A549 (cell line): Measurements from ENCODE around the gene SRPK2. TPM values are rescaled to one million over a fixed set of nuclear protein-coding genes. Genes with fewer than 3 reads are reported as not detected.

Experiments
- ATAC-seq, 2 experiments: fragments of 200-7000 bp in 1 of 2; fragments of >200 bp in 1 of 2; cut with Nextera tagmentation in 1 of 2; cut with Tn5 transposase in 1 of 2; 3 replicates each; pipeline versions ENCODE4 v1.8.0 to v1.9.1; 2018 to 2020; ENCODE audit warnings: mild to moderate bottlenecking in 1 of 2, moderate library complexity in 1 of 2
- CTCF ChIA-PET: fragments of 300-600 bp; sonication (Branson Sonifier 250); formaldehyde crosslinking; extraction: SDS; loops from one replicate; lab custom pipeline; 2021; ENCODE audit warnings: antibody characterized with exemption, inconsistent platforms; lab: Yijun Ruan, JAX
- POLR2A ChIA-PET: fragments of 350-600 bp; formaldehyde crosslinking; extraction: SDS; loops from one replicate; lab custom pipeline; 2021; ENCODE audit warnings: antibody characterized with exemption, inconsistent platforms; lab: Yijun Ruan, JAX
- DNase-seq, 2 experiments: peaks; one replicate each; pipeline versions ENCODE4 v3.0.0 to v3.0.0-alpha.2; 2011 to 2016; ENCODE audit warnings: low read depth in 1 of 2, low spot score in 1 of 2
- FAIRE-seq: peaks from 2 replicates; lab custom pipeline; 2011; peaks lifted over from hg19 to GRCh38; lab: Jason Lieb, UNC
- H3K27ac ChIP-seq, 2 experiments: fragments of >200 bp; sonication (Bioruptor Twin); formaldehyde crosslinking; 3 replicates each; pipeline ENCODE4 v1.5.1; 2016 to 2017
- H3K4me1 ChIP-seq: fragments of >200 bp; sonication (Bioruptor Twin); formaldehyde crosslinking; 3 replicates; pipeline ENCODE4 v1.6.1; 2016
- H3K4me2 ChIP-seq: fragments of >200 bp; sonication (Bioruptor Twin); formaldehyde crosslinking; 3 replicates; pipeline ENCODE4 v1.6.1; 2016
- H3K4me3 ChIP-seq: fragments of >200 bp; sonication (Bioruptor Twin); formaldehyde crosslinking; 3 replicates; pipeline ENCODE4 v1.5.1; 2016
- H3K9me3 ChIP-seq: fragments of >200 bp; sonication (Bioruptor Twin); formaldehyde crosslinking; 3 replicates; pipeline ENCODE4 v1.6.1; 2016
- CBX2 ChIP-seq: fragments of 200-600 bp; sonication (generic); IDR thresholded peaks from 2 replicates; pipeline ENCODE4 v1.6.1; 2016; ENCODE audit warnings: low read depth, mild to moderate bottlenecking, borderline replicate concordance
- CEBPB ChIP-seq, 2 experiments: fragments of >200 bp in 1 of 2; sonication (Bioruptor Twin) in 1 of 2; formaldehyde crosslinking in 1 of 2; IDR thresholded peaks; 2 replicates each; pipeline ENCODE4 v1.6.1; 2012 to 2016
- CHD4 ChIP-seq: fragments of 200-600 bp; sonication (generic); IDR thresholded peaks from 2 replicates; pipeline ENCODE4 v1.6.1; 2016; ENCODE audit warnings: antibody characterized with exemption, mild to moderate bottlenecking, borderline replicate concordance
- EHF ChIP-seq: fragments of 250-450 bp; sonication (Bioruptor Pico); IDR thresholded peaks from 2 replicates; pipeline ENCODE4 v1.5.0; 2020; ENCODE audit warnings: mild to moderate bottlenecking
- EHMT2 ChIP-seq: fragments of 200-600 bp; sonication (generic); IDR thresholded peaks from 2 replicates; pipeline ENCODE4 v1.6.1; 2016; ENCODE audit warnings: antibody characterized with exemption, low read depth, mild to moderate bottlenecking, moderate library complexity
- EP300 ChIP-seq, 2 experiments: fragments of >200 bp; sonication (Bioruptor Twin); formaldehyde crosslinking; IDR thresholded peaks; 2 replicates in 1 of 2; 3 replicates in 1 of 2; pipeline ENCODE4 v1.6.1; 2016 to 2017
- FOSL2 ChIP-seq, 2 experiments: fragments of 450-650 bp in 1 of 2; fragments of >200 bp in 1 of 2; sonication (Bioruptor Twin) in 1 of 2; formaldehyde crosslinking; IDR thresholded peaks; 2 replicates each; pipeline versions ENCODE4 v1.5.0 to v1.6.1; 2016 to 2020; ENCODE audit warnings: mild to moderate bottlenecking in 1 of 2, moderate library complexity in 1 of 2
- FOXS1 ChIP-seq: fragments of 250-450 bp; sonication (Bioruptor Pico); IDR thresholded peaks from 2 replicates; pipeline ENCODE4 v1.5.0; 2020; ENCODE audit warnings: mild to moderate bottlenecking, moderate library complexity
- HDAC2 ChIP-seq: fragments of 200-600 bp; sonication (generic); IDR thresholded peaks from 2 replicates; pipeline ENCODE4 v1.6.1; 2016
- HOXB13 ChIP-seq: fragments of 250-450 bp; sonication (Bioruptor Pico); IDR thresholded peaks from 2 replicates; pipeline ENCODE4 v1.5.0; 2020; ENCODE audit warnings: low read depth, mild to moderate bottlenecking, moderate library complexity
- JUNB ChIP-seq: fragments of >200 bp; sonication (Bioruptor Twin); formaldehyde crosslinking; IDR thresholded peaks from 2 replicates; pipeline ENCODE4 v1.6.1; 2016
- KDM5A ChIP-seq: fragments of 200-600 bp; sonication (generic); IDR thresholded peaks from 2 replicates; pipeline ENCODE4 v1.6.1; 2016; ENCODE audit warnings: antibody characterized with exemption, mild to moderate bottlenecking
- NR3C1 ChIP-seq: fragments of >200 bp; sonication (Bioruptor Twin); formaldehyde crosslinking; IDR thresholded peaks from 3 replicates; pipeline ENCODE4 v1.6.1; 2017
- POLR2A ChIP-seq: IDR thresholded peaks from 2 replicates; pipeline ENCODE4 v1.6.1; 2012; ENCODE audit warnings: mild to moderate bottlenecking, low read length
- RAD21 ChIP-seq, 2 experiments: fragments of >200 bp in 1 of 2; sonication (Bioruptor Twin) in 1 of 2; formaldehyde crosslinking in 1 of 2; IDR thresholded peaks in 1 of 2; conservative IDR thresholded peaks in 1 of 2; 2 replicates in 1 of 2; 3 replicates in 1 of 2; pipeline ENCODE4 v1.6.1; 2012 to 2018; ENCODE audit warnings: inconsistent platforms in 1 of 2
- RFX5 ChIP-seq: fragments of 450-650 bp; IDR thresholded peaks from 2 replicates; pipeline ENCODE4 v1.7.1; 2014; ENCODE audit warnings: antibody characterized with exemption, mild to moderate bottlenecking, moderate library complexity
- RNF2 ChIP-seq: fragments of 200-600 bp; sonication (generic); IDR thresholded peaks from 2 replicates; pipeline ENCODE4 v1.6.1; 2016; ENCODE audit warnings: low read depth, mild to moderate bottlenecking, antibody characterized with exemption, moderate library complexity, borderline replicate concordance
- TP53 ChIP-seq: fragments of 250-450 bp; sonication (Bioruptor Pico); IDR thresholded peaks from 2 replicates; pipeline ENCODE4 v1.5.0; 2021; ENCODE audit warnings: mild to moderate bottlenecking, moderate library complexity
- ZSCAN20 ChIP-seq: fragments of 250-450 bp; sonication (Bioruptor Pico); IDR thresholded peaks from 2 replicates; pipeline ENCODE4 v1.8.0; 2022; ENCODE audit warnings: mild to moderate bottlenecking, moderate library complexity
- WGBS: methylation state at CpG from one replicate; pipeline ENCODE4 v1.1.6; 2017; ENCODE audit errors: missing lambda C conversion rate; 5-methylcytosine and 5-hydroxymethylcytosine counted together
- polyA plus RNA-seq, 4 experiments: library from polyadenylated mRNA; depleted of rRNA in 3 of 4; stranded (reverse); fragments of >200 nt; fragmentation: RNase III in 1 of 4; extraction: RNeasy Plus Mini Kit Qiagen cat#74134 plus additional on column Dnase treatment in 1 of 4; gene quantifications; 2 replicates in 3 of 4; 3 replicates in 1 of 4; pipeline ENCODE4 v1.2.3, GENCODE V29; 2011 to 2017
- TF ChIP-seq, protein P1 (sequence below): fragments of 250-450 bp; sonication (Bioruptor Pico); IDR thresholded peaks from 2 replicates; pipeline ENCODE4 v1.5.0; 2020; ENCODE audit warnings: low read depth, mild to moderate bottlenecking, moderate library complexity
- TF ChIP-seq, protein P2 (sequence below): fragments of >200 bp; sonication (Bioruptor Twin); formaldehyde crosslinking; IDR thresholded peaks from 3 replicates; pipeline ENCODE4 v1.5.1; 2016
- TF ChIP-seq, protein P3 (sequence below): fragments of 150-350 bp; IDR thresholded peaks from 2 replicates; pipeline ENCODE4 v1.6.1; 2014; ENCODE audit warnings: low read depth, mild to moderate bottlenecking, low read length
- TF ChIP-seq, protein P4 (sequence below): fragments of 250-450 bp; sonication (Bioruptor Pico); IDR thresholded peaks from 2 replicates; pipeline ENCODE4 v1.5.0; 2021; ENCODE audit warnings: mild to moderate bottlenecking, moderate library complexity, borderline replicate concordance
- TF ChIP-seq, protein P5 (sequence below): IDR thresholded peaks from 2 replicates; pipeline ENCODE4 v1.6.1; 2012

Gene SRPK2
- polyA plus RNA-seq, 2 of the 4 experiments (the other 2 are of a cell fraction): 23.0 to 30.9 TPM

DNA sequence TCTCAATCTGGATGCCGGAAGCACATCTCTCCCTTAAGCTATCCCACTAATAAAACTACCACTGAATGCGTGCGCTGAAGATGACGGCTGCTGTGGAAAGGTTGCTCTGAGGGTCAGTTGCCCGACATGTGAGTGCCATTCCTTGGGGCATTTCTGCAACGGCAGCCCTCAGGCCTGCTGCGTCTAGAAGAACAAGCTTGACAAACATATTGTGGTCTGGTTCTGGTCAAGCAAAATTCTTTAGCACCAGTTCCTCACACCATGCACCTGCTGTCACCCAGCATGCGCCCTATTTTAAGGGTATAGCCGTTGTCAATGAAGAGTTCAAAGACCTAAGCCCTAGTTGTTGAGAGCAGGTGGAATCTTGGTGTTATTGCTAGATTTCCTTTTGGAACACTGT is 184.2 kb downstream of the SRPK2 start:
- H3K4me3 ChIP-seq: no peak overlapping the region
- H3K9me3 ChIP-seq: no peaks in the 10 kb centered on the region
- FAIRE-seq (no peak), ATAC-seq (no peak), DNase-seq (no peak)
- 95% methylated on average over 9 of the region's 9 CpGs for WGBS
- H3K4me1 ChIP-seq: no peaks in the 10 kb centered on the region
- no peak for TF ChIP-seq RAD21 (conservative IDR thresholded peaks at IDR 0.05 in 1 of 2, IDR thresholded peaks at IDR 0.05 in 1 of 2)
- no peak overlapping the region for H3K27ac ChIP-seq
- ChIA-PET CTCF (interaction anchor here (1.4 kb wide), 1 partner anchor 36 kb away, joined by 4 read pairs; no protein-coding TSS in a partner anchor), POLR2A (no interaction called here)
- no peak overlapping the region for H3K4me2 ChIP-seq

DNA sequence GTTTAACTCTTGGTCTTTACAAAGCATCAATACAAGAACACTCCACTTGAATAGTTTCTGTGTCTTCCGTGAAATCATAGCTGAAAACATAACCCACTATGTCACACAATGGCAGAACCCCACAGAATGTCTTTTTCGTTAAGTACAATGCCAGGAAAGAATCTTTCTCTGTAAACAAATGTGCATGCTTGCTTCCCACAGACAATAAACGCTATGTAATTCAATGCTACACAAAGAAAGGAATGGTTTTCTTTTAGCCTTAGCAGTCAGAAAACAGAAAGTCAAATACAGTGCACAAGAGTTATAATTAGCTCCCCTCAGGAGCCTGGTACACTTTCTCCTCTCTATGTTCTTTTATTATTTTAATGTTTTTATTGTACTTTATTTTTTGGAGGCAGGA is 186.1 kb downstream of the SRPK2 start:
- H3K4me1 ChIP-seq: peaks cover 19% of the 10 kb centered on the region
- no peaks in the 10 kb centered on the region for H3K9me3 ChIP-seq
- no peak overlapping the region for H3K27ac ChIP-seq
- 83% methylated on average over 3 of the region's 3 CpGs for WGBS
- FAIRE-seq (no peak), ATAC-seq (no peak), DNase-seq (no peak)
- H3K4me2 ChIP-seq: no peak overlapping the region
- CTCF ChIA-PET: no interaction called here
- TF ChIP-seq KDM5A (no peak), NR3C1 (no peak), EHMT2 (no peak), EHF (no peak), FOSL2 (IDR thresholded peaks at IDR 0.05) (no peak), FOSL2 (CRISPR knock-in tag; IDR thresholded peaks at IDR 0.05) (no peak), CBX2 (no peak), EP300 (IDR thresholded peaks at IDR 0.05) (no peak), CHD4 (no peak)
- TF ChIP-seq, protein P1, sequence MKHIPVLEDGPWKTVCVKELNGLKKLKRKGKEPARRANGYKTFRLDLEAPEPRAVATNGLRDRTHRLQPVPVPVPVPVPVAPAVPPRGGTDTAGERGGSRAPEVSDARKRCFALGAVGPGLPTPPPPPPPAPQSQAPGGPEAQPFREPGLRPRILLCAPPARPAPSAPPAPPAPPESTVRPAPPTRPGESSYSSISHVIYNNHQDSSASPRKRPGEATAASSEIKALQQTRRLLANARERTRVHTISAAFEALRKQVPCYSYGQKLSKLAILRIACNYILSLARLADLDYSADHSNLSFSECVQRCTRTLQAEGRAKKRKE: no peak
- TF ChIP-seq, protein P2, sequence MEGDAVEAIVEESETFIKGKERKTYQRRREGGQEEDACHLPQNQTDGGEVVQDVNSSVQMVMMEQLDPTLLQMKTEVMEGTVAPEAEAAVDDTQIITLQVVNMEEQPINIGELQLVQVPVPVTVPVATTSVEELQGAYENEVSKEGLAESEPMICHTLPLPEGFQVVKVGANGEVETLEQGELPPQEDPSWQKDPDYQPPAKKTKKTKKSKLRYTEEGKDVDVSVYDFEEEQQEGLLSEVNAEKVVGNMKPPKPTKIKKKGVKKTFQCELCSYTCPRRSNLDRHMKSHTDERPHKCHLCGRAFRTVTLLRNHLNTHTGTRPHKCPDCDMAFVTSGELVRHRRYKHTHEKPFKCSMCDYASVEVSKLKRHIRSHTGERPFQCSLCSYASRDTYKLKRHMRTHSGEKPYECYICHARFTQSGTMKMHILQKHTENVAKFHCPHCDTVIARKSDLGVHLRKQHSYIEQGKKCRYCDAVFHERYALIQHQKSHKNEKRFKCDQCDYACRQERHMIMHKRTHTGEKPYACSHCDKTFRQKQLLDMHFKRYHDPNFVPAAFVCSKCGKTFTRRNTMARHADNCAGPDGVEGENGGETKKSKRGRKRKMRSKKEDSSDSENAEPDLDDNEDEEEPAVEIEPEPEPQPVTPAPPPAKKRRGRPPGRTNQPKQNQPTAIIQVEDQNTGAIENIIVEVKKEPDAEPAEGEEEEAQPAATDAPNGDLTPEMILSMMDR: no peak
- TF ChIP-seq, protein P3, sequence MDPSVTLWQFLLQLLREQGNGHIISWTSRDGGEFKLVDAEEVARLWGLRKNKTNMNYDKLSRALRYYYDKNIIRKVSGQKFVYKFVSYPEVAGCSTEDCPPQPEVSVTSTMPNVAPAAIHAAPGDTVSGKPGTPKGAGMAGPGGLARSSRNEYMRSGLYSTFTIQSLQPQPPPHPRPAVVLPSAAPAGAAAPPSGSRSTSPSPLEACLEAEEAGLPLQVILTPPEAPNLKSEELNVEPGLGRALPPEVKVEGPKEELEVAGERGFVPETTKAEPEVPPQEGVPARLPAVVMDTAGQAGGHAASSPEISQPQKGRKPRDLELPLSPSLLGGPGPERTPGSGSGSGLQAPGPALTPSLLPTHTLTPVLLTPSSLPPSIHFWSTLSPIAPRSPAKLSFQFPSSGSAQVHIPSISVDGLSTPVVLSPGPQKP: no peak
- TF ChIP-seq, protein P4, sequence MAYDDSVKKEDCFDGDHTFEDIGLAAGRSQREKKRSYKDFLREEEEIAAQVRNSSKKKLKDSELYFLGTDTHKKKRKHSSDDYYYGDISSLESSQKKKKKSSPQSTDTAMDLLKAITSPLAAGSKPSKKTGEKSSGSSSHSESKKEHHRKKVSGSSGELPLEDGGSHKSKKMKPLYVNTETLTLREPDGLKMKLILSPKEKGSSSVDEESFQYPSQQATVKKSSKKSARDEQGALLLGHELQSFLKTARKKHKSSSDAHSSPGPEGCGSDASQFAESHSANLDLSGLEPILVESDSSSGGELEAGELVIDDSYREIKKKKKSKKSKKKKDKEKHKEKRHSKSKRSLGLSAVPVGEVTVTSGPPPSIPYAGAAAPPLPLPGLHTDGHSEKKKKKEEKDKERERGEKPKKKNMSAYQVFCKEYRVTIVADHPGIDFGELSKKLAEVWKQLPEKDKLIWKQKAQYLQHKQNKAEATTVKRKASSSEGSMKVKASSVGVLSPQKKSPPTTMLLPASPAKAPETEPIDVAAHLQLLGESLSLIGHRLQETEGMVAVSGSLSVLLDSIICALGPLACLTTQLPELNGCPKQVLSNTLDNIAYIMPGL (CRISPR knock-in tag): no peak
- H3K4me3 ChIP-seq: no peak overlapping the region
- POLR2A ChIA-PET: no interaction called here

DNA sequence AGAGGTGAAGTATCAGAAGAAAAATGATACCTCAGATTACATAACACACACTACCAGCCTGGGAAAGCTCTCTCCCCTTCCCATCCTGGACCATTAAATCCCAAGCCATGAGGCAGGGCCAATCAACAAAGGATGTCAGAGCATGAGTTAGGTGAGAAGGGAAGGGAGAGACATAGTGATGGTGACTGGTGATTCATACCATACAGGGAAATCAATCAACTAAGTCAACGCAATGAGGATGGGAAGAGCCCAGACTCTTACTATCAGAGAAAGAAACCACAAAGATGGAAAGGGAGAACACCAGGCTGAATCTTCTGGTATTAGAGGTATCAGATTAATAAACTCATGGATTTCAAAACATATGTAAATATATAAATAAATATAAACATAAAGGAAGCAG is 189.3 kb downstream of the SRPK2 start:
- H3K27ac ChIP-seq: no peak overlapping the region
- H3K9me3 ChIP-seq: no peaks in the 10 kb centered on the region
- FAIRE-seq: no peak
- no peak overlapping the region for H3K4me2 ChIP-seq
- peaks cover 36% of the 10 kb centered on the region for H3K4me1 ChIP-seq
- no peak for DNase-seq
- H3K4me3 ChIP-seq: no peak overlapping the region
- ATAC-seq: no peak
- 72% methylated on average over 1 of the region's 1 CpG for WGBS
- CTCF ChIA-PET: no interaction called here
- POLR2A ChIA-PET: no interaction called here
- TF ChIP-seq RNF2 (no peak), FOSL2 (IDR thresholded peaks at IDR 0.05) (no peak), FOSL2 (CRISPR knock-in tag; IDR thresholded peaks at IDR 0.05) (no peak), ZSCAN20 (CRISPR knock-in tag) (no peak), TP53 (CRISPR knock-in tag) (no peak), NR3C1 (no peak), POLR2A (no peak), CEBPB (IDR thresholded peaks at IDR 0.05) (no peak), RFX5 (no peak), HDAC2 (no peak), HOXB13 (no peak), FOXS1 (CRISPR knock-in tag) (no peak), JUNB (no peak)
- TF ChIP-seq, protein P5, sequence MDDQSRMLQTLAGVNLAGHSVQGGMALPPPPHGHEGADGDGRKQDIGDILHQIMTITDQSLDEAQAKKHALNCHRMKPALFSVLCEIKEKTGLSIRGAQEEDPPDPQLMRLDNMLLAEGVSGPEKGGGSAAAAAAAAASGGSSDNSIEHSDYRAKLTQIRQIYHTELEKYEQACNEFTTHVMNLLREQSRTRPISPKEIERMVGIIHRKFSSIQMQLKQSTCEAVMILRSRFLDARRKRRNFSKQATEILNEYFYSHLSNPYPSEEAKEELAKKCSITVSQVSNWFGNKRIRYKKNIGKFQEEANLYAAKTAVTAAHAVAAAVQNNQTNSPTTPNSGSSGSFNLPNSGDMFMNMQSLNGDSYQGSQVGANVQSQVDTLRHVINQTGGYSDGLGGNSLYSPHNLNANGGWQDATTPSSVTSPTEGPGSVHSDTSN: no peak
- TF ChIP-seq, protein P1: no peak
- TF ChIP-seq, protein P4 (CRISPR knock-in tag): no peak
